ENCODE results near the gene WDR41.

Gene WDR41

GRCh38 chr5:77444356-77444755, 47.8 kb downstream of the WDR41 start:
- no peak for DNase-seq (ENCODE audit: low read depth)

GRCh38 chr5:77443670-77444069, 48.4 kb downstream of the WDR41 start:
- DNase-seq (ENCODE audit: low read depth): no peak

GRCh38 chr5:77438071-77438470, 54.0 kb downstream of the WDR41 start:
- DNase-seq (ENCODE audit: low read depth): no peak

- no peak for DNase-seq (ENCODE audit: low read depth)
Measured at GRCh38 chr5:77437194-77437593, 54.9 kb downstream of the WDR41 start.

- no peak for DNase-seq (ENCODE audit: low read depth)
Measured at GRCh38 chr5:77431719-77432118, 60.4 kb downstream of the WDR41 start.

GRCh38 chr5:77431286-77431685, 60.8 kb downstream of the WDR41 start:
- DNase-seq (ENCODE audit: low read depth): no peak

GRCh38 chr5:77430726-77431125, 61.4 kb downstream of the WDR41 start:
- no peak for DNase-seq (ENCODE audit: low read depth)

- DNase-seq (ENCODE audit: low read depth): no peak
Measured at GRCh38 chr5:77428526-77428925, 63.6 kb downstream of the WDR41 start.

GRCh38 chr5:77427998-77428397, 64.1 kb downstream of the WDR41 start:
- no peak for DNase-seq (ENCODE audit: low read depth)

GRCh38 chr5:77426670-77427069, 65.4 kb downstream of the WDR41 start:
- no peak for DNase-seq (ENCODE audit: low read depth)

- DNase-seq (ENCODE audit: low read depth): no peak
Measured at GRCh38 chr5:77425998-77426659, 66.0 kb downstream of the WDR41 start.

GRCh38 chr5:77425420-77425819, 66.7 kb downstream of the WDR41 start:
- DNase-seq (ENCODE audit: low read depth): no peak

- no peak for DNase-seq (ENCODE audit: low read depth)
Measured at GRCh38 chr5:77424921-77425320, 67.2 kb downstream of the WDR41 start.

GRCh38 chr5:77423022-77423750, 68.9 kb downstream of the WDR41 start:
- DNase-seq (ENCODE audit: low read depth): no peak

- DNase-seq (ENCODE audit: low read depth): no peak
Measured at GRCh38 chr5:77420940-77421339, 71.2 kb downstream of the WDR41 start.

GRCh38 chr5:77419644-77420582, 72.2 kb downstream of the WDR41 start:
- DNase-seq (ENCODE audit: low read depth): no peak

GRCh38 chr5:77418601-77419581, 73.2 kb downstream of the WDR41 start:
- no peak for DNase-seq (ENCODE audit: low read depth)

GRCh38 chr5:77418162-77418561, 74.0 kb downstream of the WDR41 start:
- no peak for DNase-seq (ENCODE audit: low read depth)

- no peak for DNase-seq (ENCODE audit: low read depth)
Measured at GRCh38 chr5:77413049-77413448, 79.1 kb downstream of the WDR41 start.

- no peak for DNase-seq (ENCODE audit: low read depth)
Measured at GRCh38 chr5:77409870-77410621, 82.1 kb downstream of the WDR41 start.

- DNase-seq (ENCODE audit: low read depth): no peak
Measured at GRCh38 chr5:77407152-77407551, 85.0 kb downstream of the WDR41 start.
